Measurements from ENCODE around the gene KNDC1. TPM values are rescaled to one million over a fixed set of nuclear protein-coding genes. Genes with fewer than 3 reads are reported as not detected.

KNDC1 gene
- total and polyA plus RNA-seq, 2 donors (not counting 1 experiment from before 2014, with no cell fraction given): 0.17 to 0.45 TPM

DNA sequence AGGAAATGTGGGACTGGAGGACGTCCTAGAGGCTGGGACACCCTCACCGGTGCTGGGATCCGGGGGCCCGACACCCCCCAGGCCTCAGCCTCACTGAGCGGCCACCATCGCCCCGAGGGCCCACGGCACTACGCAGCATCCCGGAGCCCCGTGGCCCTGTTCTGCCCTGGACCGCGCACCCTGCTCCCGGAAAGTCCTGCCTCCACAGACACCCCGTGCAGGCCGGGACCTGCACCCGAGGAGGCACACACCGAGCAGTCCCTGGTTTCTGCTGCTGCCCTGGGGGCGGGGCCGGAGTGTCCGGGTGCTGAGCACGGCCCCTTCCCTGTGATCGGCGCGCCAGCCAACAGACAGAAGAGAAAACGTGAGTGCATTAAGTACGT, 18.1 kb upstream of the KNDC1 start:
- ATAC-seq (ENCODE audit: low read depth) (no peak), DNase-seq (no peak)
- CTCF ChIA-PET: no interaction called here
- H3K27ac ChIP-seq (ENCODE audit: low read length in 2 of 2): no peak overlapping the region
- peaks cover 0 to 22% (median 4%) of the 10 kb centered on the region in 4 experiments for H3K27me3 ChIP-seq (replicated peaks in 1 of 4; ENCODE audit: control extremely low read depth in 1 of 4, control insufficient read depth in 3 of 4, insufficient read depth in 4 of 4, low read length in 3 of 4)
- no peaks in the 10 kb centered on the region for H3K36me3 ChIP-seq (replicated peaks in 1 of 2; ENCODE audit: control extremely low read depth in 1 of 2, control insufficient read depth in 1 of 2, extremely low read depth in 1 of 2, insufficient read depth in 2 of 2, low read length in 1 of 2)
- POLR2A ChIA-PET: no interaction called here
- WGBS (ENCODE audit: insufficient coverage): 94% methylated on average over 25 of the region's 27 CpGs
- no peak overlapping the region for H3K4me3 ChIP-seq (ENCODE audit: control extremely low read depth in 1 of 5, extremely low read depth in 1 of 5, insufficient read depth in 1 of 5, low read depth in 2 of 5, low read length in 4 of 5)
- TF ChIP-seq CTCF (IDR thresholded peaks at IDR 0.05) (no peak), EZH2 (IDR thresholded peaks at IDR 0.05; ENCODE audit: borderline replicate concordance, insufficient read depth, low read depth, low read length, poor library complexity, severe bottlenecking) (no peak)
- no peak overlapping the region for H3K4me2 ChIP-seq (replicated peaks; ENCODE audit: low read depth, low read length, poor library complexity, severe bottlenecking)
- no peaks in the 10 kb centered on the region for H3K9me3 ChIP-seq (ENCODE audit: control extremely low read depth in 1 of 3, control insufficient read depth in 2 of 3, insufficient read depth in 1 of 3, low read length in 2 of 3)
- H3K79me2 ChIP-seq (ENCODE audit: control insufficient read depth, insufficient read depth, low read length): no peaks in the 10 kb centered on the region
- no peak overlapping the region for H2AFZ ChIP-seq (ENCODE audit: insufficient read depth, low read depth, low read length, poor library complexity, severe bottlenecking)
- H3K4me1 Mint-ChIP-seq: peaks cover 6% of the 10 kb centered on the region
- H3K4me3 Mint-ChIP-seq: no peak overlapping the region
- intact Hi-C loops (cut with micrococcal nuclease): loop anchor here (10.0 kb wide), 1 partner anchor 133 kb away; the partner anchor contains the start of gene ADAM8
- peaks cover 31% of the 10 kb centered on the region for H3K27me3 Mint-ChIP-seq
- no peak overlapping the region for H3K27ac Mint-ChIP-seq
- H3K4me1 ChIP-seq (ENCODE audit: control insufficient read depth in 2 of 2, insufficient read depth in 2 of 2, low read length in 2 of 2): no peaks in the 10 kb centered on the region
- H3K9ac ChIP-seq (ENCODE audit: low read length): no peak overlapping the region
- no peaks in the 10 kb centered on the region for H3K9me3 Mint-ChIP-seq (ENCODE audit: insufficient read depth)
- H4K20me1 ChIP-seq (ENCODE audit: control insufficient read depth, insufficient read depth, low read length, poor library complexity, severe bottlenecking): no peaks in the 10 kb centered on the region

DNA sequence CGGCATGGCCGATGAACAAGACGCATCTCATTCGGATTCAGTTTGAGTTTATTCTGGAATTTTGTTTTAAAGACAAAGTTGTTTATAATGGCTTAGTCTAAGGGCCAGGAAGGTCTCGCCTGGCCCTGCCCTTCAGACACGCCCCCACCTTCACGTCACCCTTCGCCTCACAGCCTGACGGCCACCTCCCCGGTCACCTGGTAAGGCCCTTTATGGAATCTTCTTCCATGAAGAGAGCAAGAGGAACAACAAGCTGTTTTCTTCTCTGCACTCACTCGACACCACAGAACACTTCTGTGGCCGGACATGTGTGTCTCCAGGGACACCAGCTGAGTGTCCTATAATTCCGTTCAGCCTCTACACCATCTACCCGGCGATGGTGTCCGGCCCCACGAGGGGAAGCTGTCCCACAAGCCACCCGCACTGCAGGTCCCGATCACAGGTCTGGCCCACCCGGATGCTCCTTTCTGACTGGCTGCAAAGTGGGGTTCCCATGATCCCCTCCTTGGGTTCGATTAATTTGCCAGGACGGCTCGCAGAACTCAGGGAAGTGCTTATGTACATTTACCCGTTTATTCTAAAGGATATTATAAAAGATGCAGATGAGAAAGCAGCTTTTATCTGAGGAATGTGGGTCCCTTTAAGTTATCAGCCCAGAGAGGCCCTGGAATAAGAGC, 17.4 kb upstream of the KNDC1 start:
- CTCF ChIA-PET: interaction anchor here (0.9 to 2.0 kb wide), 9 partner anchors 115 to 466 kb away, joined by 3 to 18 read pairs (median 4); no protein-coding TSS in a partner anchor
- Histone ChIP-seq H3K27me3 (replicated peaks in 1 of 4; ENCODE audit: control extremely low read depth in 1 of 4, control insufficient read depth in 3 of 4, insufficient read depth in 4 of 4, low read length in 3 of 4) (peaks cover 0 to 22% (median 4%) of the 10 kb centered on the region in 4 experiments), H3K27ac (ENCODE audit: low read length in 2 of 2) (no peak overlapping the region), H3K9me3 (ENCODE audit: control extremely low read depth in 1 of 3, control insufficient read depth in 2 of 3, insufficient read depth in 1 of 3, low read length in 2 of 3) (peaks cover 0 to 4% (median 0%) of the 10 kb centered on the region in 3 donors), H3K9ac (ENCODE audit: low read length) (no peak overlapping the region), H3K4me2 (replicated peaks; ENCODE audit: low read depth, low read length, poor library complexity, severe bottlenecking) (no peak overlapping the region), H3K4me1 (ENCODE audit: control insufficient read depth in 2 of 2, insufficient read depth in 2 of 2, low read length in 2 of 2) (no peaks in the 10 kb centered on the region), H3K4me3 (ENCODE audit: control extremely low read depth in 1 of 5, extremely low read depth in 1 of 5, insufficient read depth in 1 of 5, low read depth in 2 of 5, low read length in 4 of 5) (no peak overlapping the region), H4K20me1 (ENCODE audit: control insufficient read depth, insufficient read depth, low read length, poor library complexity, severe bottlenecking) (no peaks in the 10 kb centered on the region), H3K79me2 (ENCODE audit: control insufficient read depth, insufficient read depth, low read length) (no peaks in the 10 kb centered on the region), H3K36me3 (replicated peaks in 1 of 2; ENCODE audit: control extremely low read depth in 1 of 2, control insufficient read depth in 1 of 2, extremely low read depth in 1 of 2, insufficient read depth in 2 of 2, low read length in 1 of 2) (no peaks in the 10 kb centered on the region), H2AFZ (ENCODE audit: insufficient read depth, low read depth, low read length, poor library complexity, severe bottlenecking) (no peak overlapping the region)
- H3K4me3 Mint-ChIP-seq: no peak overlapping the region
- WGBS (ENCODE audit: insufficient coverage): 86% methylated on average over 24 of the region's 24 CpGs
- peaks cover 4% of the 10 kb centered on the region for H3K9me3 Mint-ChIP-seq (ENCODE audit: insufficient read depth)
- H3K27ac Mint-ChIP-seq: no peak overlapping the region
- DNase-seq: no peak
- no peak for ATAC-seq (ENCODE audit: low read depth)
- peaks cover 37% of the 10 kb centered on the region for H3K27me3 Mint-ChIP-seq
- intact Hi-C loops (cut with micrococcal nuclease): loop anchor here (10.0 kb wide), 1 partner anchor 132 kb away; the partner anchor contains the start of gene ADAM8
- peaks cover 6% of the 10 kb centered on the region for H3K4me1 Mint-ChIP-seq
- POLR2A ChIA-PET: no interaction called here
- TF ChIP-seq EZH2 (IDR thresholded peaks at IDR 0.05; ENCODE audit: borderline replicate concordance, insufficient read depth, low read depth, low read length, poor library complexity, severe bottlenecking) (no peak), CTCF (IDR thresholded peaks at IDR 0.05) (no peak)
